Activated CD8-positive, alpha-beta memory T cell treated with anti-CD3 and anti-CD28 coated beads, Interleukin-2, amount 50 U/mL, for 1 hour (primary cell): ENCODE results near the gene U2AF2.

Experiments
- DNase-seq: peaks from one replicate; pipeline ENCODE4 v3.0.0-alpha.2; 2020; ENCODE audit errors: extremely low read depth

The U2AF2 gene

DNA sequence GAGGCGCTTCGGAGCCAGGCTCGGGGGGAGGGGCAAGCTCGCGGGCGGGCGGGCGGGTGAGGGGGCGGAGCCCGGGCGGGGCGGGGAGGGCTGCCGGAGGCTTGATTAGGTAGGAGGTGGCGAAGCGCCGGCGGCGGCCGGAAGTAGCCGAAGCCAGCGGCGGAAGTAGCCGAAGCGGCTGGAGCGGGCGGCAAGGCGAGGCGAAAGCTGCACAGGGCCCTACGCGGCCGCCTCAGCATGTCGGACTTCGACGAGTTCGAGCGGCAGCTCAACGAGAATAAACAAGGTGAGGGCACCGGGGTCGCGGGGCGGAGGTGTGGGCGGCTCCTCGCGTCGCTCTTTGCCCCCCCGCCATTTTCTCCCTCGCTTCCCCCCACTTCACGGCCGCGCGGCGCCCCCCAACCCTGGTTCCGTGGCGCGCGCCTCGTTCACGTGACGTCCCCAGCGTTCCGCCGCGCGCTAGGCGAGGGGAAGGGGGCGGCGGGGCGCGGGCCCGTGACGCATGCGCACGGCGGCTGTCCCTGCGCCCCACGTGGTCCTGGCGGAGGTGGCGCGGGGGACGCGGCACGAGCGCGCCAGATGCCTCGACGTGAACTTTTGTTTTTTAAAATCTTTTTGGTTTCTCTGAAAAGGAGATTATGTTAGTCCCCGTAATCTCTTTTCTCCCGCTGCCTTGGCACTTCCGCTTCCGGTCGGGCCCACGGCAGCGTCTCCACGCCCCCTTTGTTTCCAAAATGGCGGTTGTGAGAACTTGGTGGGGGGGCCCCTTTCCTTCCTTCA is at the start of gene U2AF2:
TSS of gene U2AF2 (plus strand) at position 168 of the 780 bp plus-strand sequence. CDS start at position 238, 70 bp downstream.
- DNase-seq: peak; percentile 93

DNA sequence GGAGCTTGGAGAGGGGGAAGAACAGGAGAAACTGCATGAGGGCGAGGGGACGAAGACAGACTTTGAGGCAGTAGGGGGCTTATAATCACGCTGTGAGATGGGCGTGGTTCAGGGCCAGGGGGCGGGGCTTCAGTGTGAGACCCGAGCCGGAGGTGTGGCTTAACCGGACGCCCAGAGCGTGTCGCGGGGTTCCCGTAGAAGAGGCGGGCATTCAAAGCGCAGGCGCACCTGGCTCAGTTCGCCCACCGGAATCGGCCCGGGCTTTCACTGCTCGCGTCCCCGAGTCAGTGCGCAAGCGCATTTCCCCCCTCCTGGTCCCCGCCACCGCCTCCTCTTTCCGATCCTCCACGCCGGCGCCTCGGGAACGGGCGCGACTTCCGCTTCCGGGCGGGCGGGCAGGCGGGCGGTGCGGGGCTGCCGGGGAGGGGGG is 49.6 kb upstream of the U2AF2 start:
- DNase-seq: peak; percentile 95

DNA sequence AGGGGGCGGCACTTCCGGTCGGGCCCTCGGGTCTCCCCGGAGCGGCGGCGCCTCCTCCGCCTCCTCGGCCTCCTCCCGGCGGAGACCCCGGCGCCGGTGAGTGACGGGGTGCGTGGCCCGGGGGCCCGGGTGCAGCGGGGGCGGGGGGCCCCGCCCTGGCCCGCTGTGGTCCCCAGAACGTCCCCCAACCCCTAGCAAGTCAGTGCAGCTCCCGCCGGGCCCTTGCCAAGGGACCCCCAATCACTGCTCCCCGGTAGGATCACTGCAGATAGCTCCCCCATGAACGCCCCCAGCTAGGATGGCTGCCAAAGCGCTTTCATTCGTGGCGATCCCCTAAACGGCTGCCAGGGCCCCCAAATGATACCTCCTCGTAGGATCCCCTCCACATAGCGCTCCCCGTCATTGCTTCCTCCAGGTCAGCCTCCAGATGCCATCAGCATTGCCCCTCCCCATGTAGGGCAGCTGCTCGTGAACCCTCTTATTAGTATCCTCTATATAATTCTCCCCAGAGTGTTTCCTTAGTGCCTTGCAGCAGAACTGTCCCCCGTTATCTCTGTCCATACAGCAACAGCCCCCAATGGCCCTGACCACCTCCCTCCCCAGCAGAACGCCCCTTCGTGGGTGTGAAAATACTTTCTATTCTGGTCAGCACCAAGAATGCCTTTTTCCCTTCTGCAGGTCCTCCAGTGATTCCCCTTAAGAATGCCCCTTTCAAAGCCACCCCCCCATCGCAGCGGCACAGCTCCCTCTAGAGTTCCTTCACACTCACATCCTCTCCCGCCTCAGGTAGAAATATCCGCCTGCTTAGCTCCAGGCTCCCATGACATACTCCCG is 49.0 kb upstream of the U2AF2 start, which contains the start of gene ZNF865:
TSS of gene ZNF865 (plus strand) at position 11 of the 834 bp plus-strand sequence. CDS start 7,972 bp downstream, outside the sequence.
- no peak for DNase-seq

DNA sequence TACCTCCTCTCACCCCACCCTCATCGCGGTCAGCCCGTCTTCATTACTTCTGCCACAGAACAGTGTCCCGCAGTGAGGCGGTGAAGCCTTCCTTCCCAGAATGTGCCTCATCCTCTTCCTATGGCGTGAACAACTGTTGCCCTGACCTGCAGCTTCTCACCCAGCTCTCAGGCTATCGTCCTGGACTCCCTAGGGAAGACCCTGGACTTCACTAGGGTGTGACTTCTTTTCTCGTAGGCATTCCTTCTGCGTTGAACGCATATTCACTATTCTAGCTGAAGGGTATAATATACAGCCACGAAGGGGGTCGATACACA is 48.4 kb upstream of the U2AF2 start:
- no peak for DNase-seq

DNA sequence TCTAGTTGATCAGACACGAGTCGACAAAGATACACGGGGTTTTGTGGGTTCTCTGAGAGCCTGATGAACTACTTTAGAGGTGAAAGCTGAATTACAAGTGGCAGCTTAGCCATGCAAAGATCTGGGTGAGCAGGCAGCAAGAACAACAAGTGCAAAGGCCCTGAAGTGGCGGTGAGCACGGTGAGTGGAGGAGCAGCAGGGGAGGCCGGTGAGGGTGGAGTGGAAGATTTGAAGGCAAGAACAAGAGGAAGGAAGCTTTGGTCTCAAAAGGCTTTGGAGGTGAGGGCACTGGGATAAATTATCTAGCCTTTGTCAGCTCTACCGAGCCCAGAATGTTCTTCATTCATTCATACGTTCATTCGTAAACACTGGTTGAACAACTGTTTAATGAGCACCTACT is 48.0 kb upstream of the U2AF2 start:
- DNase-seq: no peak

DNA sequence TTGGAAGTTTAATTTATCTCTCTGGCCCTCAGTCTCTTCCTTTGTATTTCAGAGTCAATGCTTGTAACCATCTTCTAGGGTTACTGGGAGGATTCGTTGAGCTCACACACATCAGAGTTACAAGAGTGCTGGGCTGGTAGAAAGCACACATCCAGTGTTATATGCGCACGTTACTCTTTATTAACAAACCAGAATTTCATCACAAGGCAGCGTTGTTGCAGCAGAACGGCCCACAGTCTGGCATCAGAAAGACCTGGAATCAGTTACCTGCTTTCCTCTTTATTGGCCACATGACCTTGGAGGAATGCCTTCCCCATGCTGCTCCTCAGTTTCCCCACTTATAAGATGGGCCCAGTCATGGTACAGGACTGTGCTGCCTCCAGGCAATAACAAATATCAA is 45.5 kb upstream of the U2AF2 start:
- DNase-seq: no peak

DNA sequence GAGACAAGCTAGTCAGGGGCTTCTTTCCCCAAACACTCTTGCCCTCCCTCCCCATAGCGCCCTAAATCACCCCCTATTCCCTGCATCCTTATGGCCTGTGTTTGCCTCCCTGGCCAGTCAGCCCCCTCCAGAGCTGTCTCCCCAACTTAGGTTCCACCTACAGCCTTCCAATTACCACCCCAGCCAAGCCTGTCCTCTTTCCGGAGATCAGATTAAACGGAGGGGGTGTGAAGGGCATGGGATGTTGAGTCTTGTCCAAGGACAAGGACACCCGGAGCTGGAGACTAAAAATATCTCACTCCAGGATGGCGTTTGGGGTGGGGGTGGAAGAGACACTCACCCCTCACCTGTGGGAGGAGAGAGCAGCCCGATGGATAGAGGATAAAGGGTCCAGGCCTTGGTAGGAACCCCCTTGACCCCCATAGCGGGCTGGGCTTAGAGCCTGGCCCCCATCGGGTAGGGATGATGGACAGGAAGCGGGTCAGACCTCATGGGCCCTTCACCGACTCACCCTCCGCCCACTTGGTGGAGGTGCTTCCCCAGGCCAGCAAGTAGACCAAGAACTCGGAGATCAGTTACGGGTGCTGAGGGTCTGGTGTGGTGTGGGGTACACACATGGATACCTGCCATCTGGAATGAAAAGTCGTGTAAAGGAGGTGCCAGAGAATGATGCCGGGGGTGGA is 43.4 kb upstream of the U2AF2 start:
- DNase-seq: no peak

DNA sequence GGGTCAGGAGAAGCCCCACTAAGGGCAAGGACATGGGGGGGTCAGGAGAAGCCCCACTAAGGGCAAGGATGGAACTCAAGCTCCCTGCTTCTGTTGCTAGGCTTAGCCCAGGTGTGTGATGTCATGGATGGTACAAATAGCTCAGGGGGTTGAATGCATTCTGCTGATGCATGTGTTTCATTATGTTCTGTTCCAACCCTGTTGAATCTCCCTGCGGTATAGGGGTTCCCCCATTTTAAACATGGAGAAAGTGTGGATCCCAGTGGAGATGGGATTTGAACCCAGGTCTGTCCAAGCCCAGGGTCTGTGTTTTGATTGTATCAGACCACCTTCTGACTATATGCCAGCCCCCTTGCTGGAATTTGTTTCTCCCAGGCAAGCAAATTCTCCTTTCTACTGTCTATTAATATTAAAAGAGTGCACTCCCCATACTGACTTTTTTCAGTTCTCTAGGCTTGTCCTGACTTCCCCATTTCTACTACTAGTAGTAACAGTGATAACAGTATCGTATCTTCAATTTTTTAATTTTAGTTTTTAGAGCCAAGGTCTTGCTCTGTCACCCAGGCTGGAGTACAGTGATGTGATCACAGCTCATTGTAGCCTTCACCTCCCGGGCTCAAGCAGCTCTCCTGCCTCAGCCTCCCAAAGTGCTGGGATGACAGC is 42.7 kb upstream of the U2AF2 start:
- DNase-seq: no peak

DNA sequence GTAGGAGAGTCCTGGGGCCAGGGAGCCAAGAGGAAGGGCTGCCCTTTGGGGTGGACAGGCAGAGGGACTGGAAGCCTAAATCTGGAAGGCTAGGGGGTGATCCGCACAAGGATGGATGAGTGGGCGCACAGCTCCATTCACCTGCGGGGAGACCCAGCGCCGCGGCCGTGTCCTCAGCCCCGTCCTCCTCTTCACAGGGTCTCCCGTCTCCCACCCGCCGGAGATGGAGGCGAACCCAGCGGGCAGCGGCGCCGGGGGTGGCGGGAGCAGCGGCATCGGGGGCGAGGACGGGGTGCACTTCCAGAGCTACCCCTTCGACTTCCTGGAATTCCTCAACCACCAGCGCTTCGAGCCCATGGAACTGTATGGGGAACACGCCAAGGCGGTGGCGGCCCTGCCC is 41.4 kb upstream of the U2AF2 start:
- DNase-seq: no peak

DNA sequence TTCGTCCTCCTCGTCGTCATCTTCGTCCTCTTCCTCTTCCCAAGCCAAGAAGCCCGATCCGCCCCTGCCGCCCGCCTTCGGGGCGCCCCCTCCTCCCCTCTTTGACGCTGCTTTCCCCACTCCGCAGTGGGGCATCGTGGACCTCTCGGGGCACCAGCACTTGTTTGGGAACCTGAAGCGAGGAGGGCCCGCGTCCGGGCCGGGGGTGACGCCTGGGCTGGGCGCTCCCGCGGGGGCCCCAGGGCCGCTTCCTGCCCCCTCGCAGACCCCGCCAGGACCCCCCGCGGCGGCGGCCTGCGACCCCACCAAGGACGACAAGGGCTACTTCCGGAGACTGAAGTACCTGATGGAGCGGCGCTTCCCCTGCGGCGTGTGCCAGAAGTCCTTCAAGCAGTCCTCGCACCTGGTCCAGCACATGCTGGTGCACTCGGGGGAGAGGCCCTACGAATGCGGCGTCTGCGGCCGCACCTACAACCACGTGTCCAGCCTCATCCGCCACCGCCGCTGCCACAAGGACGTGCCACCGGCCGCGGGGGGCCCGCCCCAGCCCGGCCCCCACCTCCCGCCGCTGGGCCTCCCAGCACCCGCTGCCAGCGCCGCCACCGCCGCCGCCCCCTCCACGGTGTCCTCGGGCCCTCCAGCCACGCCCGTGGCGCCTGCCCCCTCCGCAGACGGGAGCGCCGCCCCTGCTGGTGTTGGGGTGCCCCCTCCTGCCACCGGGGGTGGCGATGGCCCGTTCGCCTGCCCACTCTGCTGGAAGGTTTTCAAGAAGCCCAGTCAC is 40.7 kb upstream of the U2AF2 start:
- no peak for DNase-seq

DNA sequence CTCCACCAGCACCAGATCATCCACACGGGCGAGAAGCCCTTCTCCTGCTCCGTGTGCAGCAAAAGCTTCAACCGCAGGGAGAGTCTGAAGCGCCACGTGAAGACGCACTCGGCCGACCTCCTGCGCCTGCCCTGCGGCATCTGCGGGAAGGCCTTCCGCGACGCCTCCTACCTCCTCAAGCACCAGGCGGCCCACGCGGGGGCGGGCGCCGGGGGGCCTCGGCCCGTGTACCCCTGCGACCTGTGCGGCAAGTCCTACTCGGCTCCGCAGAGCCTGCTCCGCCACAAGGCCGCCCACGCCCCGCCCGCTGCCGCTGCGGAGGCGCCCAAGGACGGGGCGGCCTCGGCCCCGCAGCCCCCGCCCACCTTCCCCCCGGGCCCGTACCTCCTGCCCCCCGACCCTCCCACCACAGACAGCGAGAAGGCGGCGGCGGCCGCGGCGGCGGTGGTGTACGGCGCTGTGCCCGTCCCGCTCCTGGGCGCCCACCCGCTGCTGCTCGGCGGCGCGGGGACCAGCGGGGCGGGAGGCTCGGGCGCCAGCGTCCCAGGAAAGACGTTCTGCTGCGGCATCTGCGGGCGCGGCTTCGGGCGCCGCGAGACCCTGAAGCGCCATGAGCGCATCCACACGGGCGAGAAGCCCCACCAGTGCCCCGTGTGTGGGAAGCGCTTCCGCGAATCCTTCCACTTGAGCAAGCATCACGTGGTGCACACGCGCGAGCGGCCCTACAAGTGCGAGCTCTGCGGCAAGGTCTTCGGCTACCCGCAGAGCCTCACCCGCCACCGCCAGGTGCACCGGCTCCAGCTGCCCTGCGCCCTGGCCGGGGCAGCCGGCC is 39.9 kb upstream of the U2AF2 start:
- DNase-seq: no peak

DNA sequence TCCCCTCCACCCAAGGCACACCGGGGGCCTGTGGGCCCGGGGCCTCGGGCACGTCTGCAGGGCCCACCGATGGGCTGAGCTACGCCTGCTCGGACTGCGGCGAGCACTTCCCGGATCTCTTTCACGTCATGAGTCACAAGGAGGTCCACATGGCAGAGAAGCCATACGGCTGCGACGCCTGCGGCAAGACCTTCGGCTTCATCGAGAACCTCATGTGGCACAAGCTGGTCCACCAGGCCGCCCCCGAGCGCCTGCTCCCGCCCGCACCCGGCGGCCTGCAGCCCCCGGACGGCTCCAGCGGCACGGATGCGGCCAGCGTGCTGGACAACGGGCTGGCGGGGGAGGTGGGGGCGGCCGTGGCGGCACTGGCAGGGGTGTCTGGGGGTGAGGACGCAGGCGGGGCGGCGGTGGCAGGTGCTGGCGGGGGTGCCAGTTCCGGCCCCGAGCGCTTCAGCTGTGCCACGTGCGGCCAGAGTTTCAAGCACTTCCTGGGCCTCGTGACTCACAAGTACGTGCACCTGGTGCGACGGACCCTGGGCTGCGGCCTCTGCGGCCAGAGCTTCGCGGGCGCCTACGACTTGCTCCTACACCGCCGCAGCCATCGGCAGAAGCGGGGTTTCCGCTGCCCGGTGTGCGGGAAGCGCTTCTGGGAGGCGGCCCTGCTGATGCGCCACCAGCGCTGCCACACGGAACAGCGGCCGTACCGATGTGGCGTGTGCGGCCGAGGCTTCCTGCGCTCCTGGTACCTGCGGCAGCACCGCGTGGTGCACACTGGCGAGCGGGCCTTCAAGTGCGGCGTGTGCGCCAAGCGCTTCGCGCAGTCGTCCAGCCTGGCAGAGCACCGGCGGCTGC is 39.1 kb upstream of the U2AF2 start:
- no peak for DNase-seq

DNA sequence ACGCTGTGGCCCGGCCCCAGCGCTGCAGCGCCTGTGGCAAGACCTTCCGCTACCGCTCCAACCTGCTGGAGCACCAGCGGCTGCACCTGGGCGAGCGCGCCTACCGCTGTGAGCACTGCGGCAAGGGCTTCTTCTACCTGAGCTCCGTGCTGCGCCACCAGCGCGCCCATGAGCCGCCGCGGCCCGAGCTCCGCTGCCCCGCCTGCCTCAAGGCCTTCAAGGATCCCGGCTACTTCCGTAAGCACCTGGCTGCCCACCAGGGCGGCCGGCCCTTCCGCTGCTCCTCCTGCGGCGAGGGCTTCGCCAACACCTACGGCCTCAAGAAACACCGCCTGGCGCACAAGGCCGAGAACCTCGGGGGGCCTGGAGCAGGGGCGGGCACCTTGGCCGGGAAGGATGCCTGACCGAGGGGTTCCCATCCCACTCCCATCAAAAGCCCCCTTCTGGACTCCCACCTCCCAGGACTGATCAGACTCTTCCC is 38.4 kb upstream of the U2AF2 start:
- no peak for DNase-seq

DNA sequence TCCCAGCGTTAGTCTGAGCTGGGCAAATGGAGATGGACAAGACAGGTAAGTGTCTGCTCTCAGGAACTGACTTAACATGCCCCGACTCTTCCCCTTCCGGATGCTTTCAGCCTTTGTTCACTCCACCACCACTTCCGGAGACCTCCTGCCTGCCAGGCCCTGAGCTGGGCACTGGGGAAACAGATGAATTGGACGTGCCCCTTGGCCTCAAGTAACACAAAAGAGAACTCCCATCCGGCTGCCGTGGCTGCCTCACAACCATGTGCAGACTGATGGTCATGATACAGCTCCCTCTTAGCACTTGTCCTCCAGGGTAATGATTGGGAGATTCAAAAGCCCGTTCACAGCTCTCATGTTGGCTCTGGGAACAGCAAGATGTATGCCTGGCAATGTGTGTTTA is 37.4 kb upstream of the U2AF2 start:
- DNase-seq: no peak

DNA sequence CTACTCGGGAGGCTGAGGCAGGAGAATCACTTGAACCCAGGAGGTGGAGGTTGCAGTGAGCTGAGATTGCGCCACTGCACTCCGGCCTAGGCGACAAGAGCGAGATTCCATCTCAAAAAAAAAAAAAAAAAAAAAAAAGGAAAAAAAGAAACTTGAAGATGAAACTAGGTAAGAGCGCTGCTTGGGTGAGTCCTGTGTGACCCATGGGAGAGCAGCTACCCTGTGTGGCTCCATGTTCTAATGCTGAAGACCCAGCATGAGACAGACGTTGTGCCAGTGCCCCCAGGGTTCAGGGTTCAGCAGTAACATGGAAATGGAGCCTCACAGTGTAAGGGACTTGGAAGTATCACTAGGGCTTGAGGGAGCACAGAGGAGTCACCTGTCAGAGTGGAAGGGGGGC is 36.4 kb upstream of the U2AF2 start:
- DNase-seq: no peak

DNA sequence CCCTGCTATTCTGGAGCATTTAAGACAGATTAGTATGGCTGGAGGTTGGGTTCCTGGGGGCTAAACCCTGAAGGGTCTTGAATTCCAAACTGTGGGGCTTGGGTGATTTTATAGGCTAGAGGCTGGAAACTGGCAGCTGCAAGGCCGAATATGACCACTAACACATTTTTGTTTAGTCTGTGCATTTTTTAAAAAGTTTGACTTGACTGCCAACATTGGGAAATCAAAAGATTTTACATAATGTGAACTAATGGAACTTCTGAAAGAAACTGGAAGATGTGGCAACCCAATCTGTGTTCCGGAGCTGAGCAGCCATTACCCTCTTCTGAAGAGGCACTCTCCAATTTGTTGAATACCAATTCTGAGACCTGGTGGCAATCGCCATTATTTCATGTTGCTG is 35.5 kb upstream of the U2AF2 start:
- no peak for DNase-seq

DNA sequence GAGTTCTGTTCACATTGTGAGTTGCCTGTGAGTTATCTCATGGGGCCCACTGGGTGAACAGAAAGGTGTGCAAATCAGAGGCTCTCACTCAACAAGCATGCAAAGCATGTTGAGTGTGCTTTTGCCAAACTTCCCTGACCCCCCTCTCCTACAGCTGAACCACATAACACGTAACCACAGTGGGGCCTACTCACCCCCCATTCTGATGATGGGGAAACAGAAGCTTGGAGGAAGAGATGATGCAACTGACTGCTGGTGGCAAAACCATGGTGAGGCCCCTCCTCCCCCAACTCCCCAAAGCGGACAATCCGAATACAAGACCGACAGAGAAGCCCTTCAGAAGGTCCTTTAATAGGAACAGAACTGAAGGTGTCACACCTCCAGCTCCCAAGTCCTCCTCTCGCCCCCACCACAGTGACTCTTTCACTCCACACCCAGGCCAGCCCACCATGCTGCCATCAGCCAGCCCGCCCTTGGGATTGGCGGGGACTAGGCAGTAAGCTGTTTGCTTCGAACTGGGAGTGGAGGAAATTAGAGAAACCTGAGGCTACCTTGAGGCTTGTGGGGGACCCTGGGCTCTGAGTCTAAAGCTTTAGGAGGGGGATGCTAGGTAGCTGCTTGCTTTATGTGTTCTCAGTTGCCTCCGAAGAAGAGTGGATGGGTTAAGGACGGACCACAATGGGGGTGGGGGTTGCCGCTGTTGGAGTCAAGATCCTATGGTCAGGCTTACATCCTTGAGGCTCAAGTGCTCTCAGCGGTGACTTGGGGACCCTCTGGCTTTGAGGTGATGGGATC is 34.2 kb upstream of the U2AF2 start:
- DNase-seq: no peak

DNA sequence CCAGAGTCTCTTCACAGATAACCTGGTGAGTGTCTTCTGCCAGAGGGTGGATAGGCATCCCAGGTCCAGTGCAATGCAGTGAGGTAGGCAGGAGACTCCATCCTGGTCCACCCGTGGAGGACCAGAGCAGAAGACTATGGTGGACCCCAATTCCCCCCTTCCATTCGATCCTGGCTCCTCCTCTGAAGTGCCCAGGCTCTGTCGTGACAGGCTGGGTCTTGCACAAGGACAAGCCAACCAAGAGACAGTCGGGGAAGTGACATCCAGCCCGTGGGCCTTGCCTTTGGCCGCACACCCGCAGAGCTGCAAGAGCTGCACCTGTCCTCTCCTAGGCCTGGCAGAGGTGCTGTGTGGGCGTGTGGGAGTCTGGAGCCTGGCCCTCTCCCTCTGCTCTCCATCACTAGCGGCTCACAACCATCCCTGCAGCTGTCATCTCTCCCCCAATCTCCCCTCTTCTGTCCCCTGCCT is 33.6 kb upstream of the U2AF2 start:
- DNase-seq: no peak
